Naive B cell (primary cell): ENCODE measurements around the gene TMEM229B. TPM values are rescaled to one million over a fixed set of nuclear protein-coding genes. Genes with fewer than 3 reads are reported as not detected.

Source experiments
- ATAC-seq, 2 donors: fragments of 150-1000 bp; cut with Tn5 transposase; 2 replicates each; pipeline ENCODE4 v1.10.0; 2021; ENCODE audit warnings: low read depth in 2 of 2, mild to moderate bottlenecking in 2 of 2, moderate library complexity in 2 of 2
- DNase-seq: peaks from one replicate; pipeline ENCODE4 v3.0.0; 2022
- H3K27ac Mint-ChIP-seq, 6 donors: one replicate each; pipeline ENCODE4 v1.8.0; 2020 to 2022; ENCODE audit warnings: mild to moderate bottlenecking in 6 of 6, mixed read lengths in 6 of 6, moderate library complexity in 5 of 6, inconsistent platforms in 2 of 6
- H3K27me3 Mint-ChIP-seq, 3 donors: one replicate each; pipeline ENCODE4 v1.8.0; 2021 to 2022; ENCODE audit warnings: mixed read lengths in 3 of 3, mild to moderate bottlenecking in 1 of 3
- H3K36me3 Mint-ChIP-seq, 2 donors: one replicate each; pipeline ENCODE4 v1.8.0; 2020 to 2022; ENCODE audit warnings: mixed read lengths in 2 of 2, inconsistent platforms in 1 of 2, mild to moderate bottlenecking in 1 of 2
- H3K4me1 Mint-ChIP-seq, 3 donors: one replicate each; pipeline ENCODE4 v1.8.0; 2020 to 2022; ENCODE audit warnings: mixed read lengths in 3 of 3, inconsistent platforms in 1 of 3, mild to moderate bottlenecking in 1 of 3, moderate library complexity in 1 of 3
- H3K4me3 Mint-ChIP-seq, 8 donors: one replicate each; pipeline ENCODE4 v1.8.0; 2020 to 2022; ENCODE audit warnings: mild to moderate bottlenecking in 8 of 8, mixed read lengths in 8 of 8, moderate library complexity in 8 of 8, inconsistent platforms in 2 of 8
- H3K9me3 Mint-ChIP-seq, 7 donors: one replicate each; pipeline ENCODE4 v1.8.0; 2020 to 2022; ENCODE audit warnings: mixed read lengths in 7 of 7, mild to moderate bottlenecking in 5 of 7, inconsistent platforms in 2 of 7, moderate library complexity in 1 of 7
- polyA plus RNA-seq, 6 donors: library from polyadenylated mRNA; unstranded; fragments of 300-500 nt; fragmentation: Illumina TruSeq; gene quantifications; one replicate each; pipeline ENCODE4 v1.2.3, GENCODE V29; 2021; ENCODE audit warnings: low read depth in 6 of 6

TMEM229B gene
- polyA plus RNA-seq, 6 donors from 2014 or later, result 5.5 to 15.8 (median 8.7) TPM

GRCh38 chr14:67525389-67525788 lies 36.9 kb upstream of the TMEM229B start:
- H3K27ac Mint-ChIP-seq, result no peak overlapping the region
- peaks cover 6 to 7% (median 6%) of the 10 kb centered on the region in 3 donors for H3K4me1 Mint-ChIP-seq
- DNase-seq (no peak), ATAC-seq (no peak)
- peaks cover 42 to 70% (median 64%) of the 10 kb centered on the region in 3 donors for H3K27me3 Mint-ChIP-seq
- H3K4me3 Mint-ChIP-seq, result no peak overlapping the region
- H3K36me3 Mint-ChIP-seq, result no peaks in the 10 kb centered on the region
- peaks cover 0 to 2% (median 0%) of the 10 kb centered on the region in 7 donors for H3K9me3 Mint-ChIP-seq

- DNase-seq (no peak), ATAC-seq (no peak)
- peaks cover 41 to 69% (median 56%) of the 10 kb centered on the region in 3 donors for H3K27me3 Mint-ChIP-seq
- H3K27ac Mint-ChIP-seq, result no peak overlapping the region
- peaks cover 0 to 2% (median 0%) of the 10 kb centered on the region in 7 donors for H3K9me3 Mint-ChIP-seq
- H3K36me3 Mint-ChIP-seq, result no peaks in the 10 kb centered on the region
- H3K4me3 Mint-ChIP-seq, result no peak overlapping the region
- peaks cover 6 to 7% (median 6%) of the 10 kb centered on the region in 3 donors for H3K4me1 Mint-ChIP-seq
These were observed 36.1 kb upstream of the TMEM229B start for GRCh38 chr14:67524634-67524963.

DNA sequence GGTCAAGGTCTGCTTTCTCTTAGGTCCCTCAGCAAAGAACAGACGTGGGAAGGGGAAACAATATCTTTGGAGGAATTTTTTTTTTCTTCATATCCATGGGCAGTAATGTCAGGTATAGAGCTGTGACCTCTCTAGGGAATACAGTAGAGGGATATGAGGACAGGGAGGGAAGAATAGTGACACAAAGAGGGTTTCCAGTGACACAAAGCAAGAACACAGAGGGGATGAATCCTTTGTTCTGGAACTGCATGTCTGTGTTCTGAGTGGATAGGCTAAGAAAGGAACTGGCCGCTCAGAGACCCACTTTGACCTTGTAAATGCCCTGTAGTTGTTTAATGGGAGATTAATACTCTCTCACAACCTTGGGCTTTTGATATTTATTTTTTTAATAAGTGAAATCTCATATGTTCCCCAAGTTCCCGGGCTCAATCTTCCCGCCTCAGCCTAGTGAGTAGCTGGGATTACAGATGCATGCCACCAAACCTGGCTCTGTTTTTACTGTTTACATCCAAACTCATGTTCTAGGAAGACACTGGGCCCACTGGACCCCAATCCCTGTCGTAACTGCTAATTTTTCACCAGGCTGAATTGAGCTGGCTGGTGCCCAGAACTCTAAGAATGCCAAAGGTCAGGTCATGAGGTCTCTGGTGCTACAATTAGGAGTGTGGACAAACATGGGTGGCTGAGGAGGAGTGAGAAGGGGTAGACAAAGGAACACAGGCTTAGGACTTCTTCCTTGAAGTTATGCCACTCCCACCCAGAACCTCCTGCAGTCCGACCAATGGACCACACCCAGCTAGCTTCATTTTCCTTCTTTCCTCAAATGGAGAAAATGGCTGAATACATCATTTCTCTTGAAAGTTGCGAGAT lies 35.5 kb upstream of the TMEM229B start:
- H3K4me3 Mint-ChIP-seq, result peak overlapping the region in 1 of 8 donors; percentile 2
- ATAC-seq (no peak), DNase-seq (no peak)
- H3K36me3 Mint-ChIP-seq, result no peaks in the 10 kb centered on the region
- H3K9me3 Mint-ChIP-seq, result no peaks in the 10 kb centered on the region
- H3K4me1 Mint-ChIP-seq, result peaks cover 6 to 7% (median 6%) of the 10 kb centered on the region in 3 donors
- H3K27me3 Mint-ChIP-seq, result peaks cover 41 to 63% (median 50%) of the 10 kb centered on the region in 3 donors
- no peak overlapping the region for H3K27ac Mint-ChIP-seq

DNA sequence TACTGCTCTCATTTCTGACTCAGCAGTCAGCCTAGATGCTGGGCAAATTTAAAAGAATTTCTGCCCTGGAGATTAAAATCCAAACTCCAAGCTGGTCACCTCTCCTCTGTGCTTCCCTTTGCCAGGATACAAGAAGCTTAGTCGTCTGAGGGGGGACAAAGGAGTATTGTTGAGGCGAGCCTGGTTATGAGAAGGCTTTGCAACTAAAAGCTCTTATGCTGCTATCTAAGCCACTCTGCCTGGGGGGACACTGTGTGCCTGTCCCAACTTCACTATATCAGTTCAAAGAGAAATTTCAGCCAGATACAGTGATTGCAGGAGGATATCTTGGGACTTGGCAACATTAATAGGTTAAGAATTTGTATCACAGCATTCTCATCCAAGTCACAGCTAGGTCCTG lies 33.7 kb upstream of the TMEM229B start:
- Mint-ChIP-seq H3K4me3 (no peak overlapping the region), H3K4me1 (peaks cover 6 to 7% (median 6%) of the 10 kb centered on the region in 3 donors), H3K27me3 (peaks cover 37 to 55% (median 40%) of the 10 kb centered on the region in 3 donors), H3K9me3 (no peaks in the 10 kb centered on the region), H3K36me3 (no peaks in the 10 kb centered on the region), H3K27ac (peak overlapping the region in 1 of 6 donors; percentile 58)
- ATAC-seq (no peak), DNase-seq (no peak)

DNA sequence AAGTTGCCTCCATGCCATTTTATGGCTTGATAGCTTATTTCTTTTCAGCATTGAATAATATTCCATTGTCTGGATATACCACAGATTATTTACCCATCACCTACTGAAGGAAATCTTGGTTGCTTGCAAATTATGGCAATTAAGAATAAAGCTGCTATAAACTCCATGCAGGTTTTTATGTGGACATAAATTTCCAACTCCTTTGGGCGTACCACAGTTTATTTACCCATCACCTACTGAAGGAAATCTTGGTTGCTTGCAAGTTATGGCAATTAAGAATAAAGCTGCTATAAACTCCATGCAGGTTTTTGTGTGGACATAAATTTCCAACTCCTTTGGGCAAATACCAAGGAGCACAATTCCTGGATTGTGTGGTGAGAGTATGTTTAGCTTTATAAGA lies 32.0 kb upstream of the TMEM229B start:
- no peaks in the 10 kb centered on the region for H3K9me3 Mint-ChIP-seq
- peak overlapping the region in 1 of 6 donors; percentile 19 for H3K27ac Mint-ChIP-seq
- DNase-seq (no peak), ATAC-seq (no peak)
- H3K4me1 Mint-ChIP-seq, result peaks cover 8 to 17% (median 10%) of the 10 kb centered on the region in 3 donors
- H3K27me3 Mint-ChIP-seq, result peaks cover 26 to 43% (median 32%) of the 10 kb centered on the region in 3 donors
- H3K36me3 Mint-ChIP-seq, result no peaks in the 10 kb centered on the region
- H3K4me3 Mint-ChIP-seq, result peak overlapping the region in 1 of 8 donors; percentile 17

DNA sequence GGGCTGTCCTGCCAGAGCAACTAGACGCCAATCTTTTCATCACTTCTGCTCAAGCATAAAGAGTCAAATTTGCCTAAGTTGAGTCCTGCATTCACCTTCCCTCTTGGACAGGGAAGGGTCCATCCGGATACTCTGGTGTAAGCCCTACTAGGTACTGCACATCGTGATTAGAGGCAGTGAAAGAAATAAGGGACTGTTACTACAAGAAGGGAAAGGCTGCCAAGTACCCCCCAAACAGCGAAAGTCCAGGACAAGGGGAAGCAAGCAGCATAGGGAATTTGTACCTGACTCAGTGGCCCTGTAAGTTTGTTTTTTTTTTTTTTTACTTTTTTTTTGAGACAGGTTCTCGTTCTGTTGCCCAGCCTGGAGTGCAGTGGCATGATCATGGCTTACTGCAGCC lies 30.9 kb upstream of the TMEM229B start:
- Mint-ChIP-seq H3K27ac (no peak overlapping the region), H3K4me1 (peaks cover 12 to 19% (median 15%) of the 10 kb centered on the region in 3 donors), H3K36me3 (no peaks in the 10 kb centered on the region), H3K9me3 (no peaks in the 10 kb centered on the region), H3K4me3 (no peak overlapping the region), H3K27me3 (peaks cover 21 to 39% (median 25%) of the 10 kb centered on the region in 3 donors)
- ATAC-seq (no peak), DNase-seq (no peak)

- Mint-ChIP-seq H3K9me3 (no peaks in the 10 kb centered on the region), H3K4me1 (peaks cover 29 to 40% (median 35%) of the 10 kb centered on the region in 3 donors), H3K27me3 (peaks cover 9 to 19% (median 12%) of the 10 kb centered on the region in 3 donors), H3K4me3 (peak overlapping the region in 3 of 8 donors; percentile 70 to 85 (median 79)), H3K27ac (peak overlapping the region in 1 of 6 donors; percentile 50), H3K36me3 (no peaks in the 10 kb centered on the region)
- ATAC-seq, result no peak
- no peak for DNase-seq
These were observed 28.6 kb upstream of the TMEM229B start for GRCh38 chr14:67517083-67517482.

- ATAC-seq (no peak), DNase-seq (no peak)
- peaks cover 29 to 40% (median 35%) of the 10 kb centered on the region in 3 donors for H3K4me1 Mint-ChIP-seq
- H3K9me3 Mint-ChIP-seq, result no peaks in the 10 kb centered on the region
- H3K27me3 Mint-ChIP-seq, result peaks cover 9 to 15% (median 9%) of the 10 kb centered on the region in 3 donors
- H3K36me3 Mint-ChIP-seq, result no peaks in the 10 kb centered on the region
- peak overlapping the region; percentile 70 to 95 (median 84) for H3K4me3 Mint-ChIP-seq
- peak overlapping the region in 5 of 6 donors; percentile 26 to 88 (median 50) for H3K27ac Mint-ChIP-seq
These were observed 28.2 kb upstream of the TMEM229B start for GRCh38 chr14:67516676-67517075.

DNA sequence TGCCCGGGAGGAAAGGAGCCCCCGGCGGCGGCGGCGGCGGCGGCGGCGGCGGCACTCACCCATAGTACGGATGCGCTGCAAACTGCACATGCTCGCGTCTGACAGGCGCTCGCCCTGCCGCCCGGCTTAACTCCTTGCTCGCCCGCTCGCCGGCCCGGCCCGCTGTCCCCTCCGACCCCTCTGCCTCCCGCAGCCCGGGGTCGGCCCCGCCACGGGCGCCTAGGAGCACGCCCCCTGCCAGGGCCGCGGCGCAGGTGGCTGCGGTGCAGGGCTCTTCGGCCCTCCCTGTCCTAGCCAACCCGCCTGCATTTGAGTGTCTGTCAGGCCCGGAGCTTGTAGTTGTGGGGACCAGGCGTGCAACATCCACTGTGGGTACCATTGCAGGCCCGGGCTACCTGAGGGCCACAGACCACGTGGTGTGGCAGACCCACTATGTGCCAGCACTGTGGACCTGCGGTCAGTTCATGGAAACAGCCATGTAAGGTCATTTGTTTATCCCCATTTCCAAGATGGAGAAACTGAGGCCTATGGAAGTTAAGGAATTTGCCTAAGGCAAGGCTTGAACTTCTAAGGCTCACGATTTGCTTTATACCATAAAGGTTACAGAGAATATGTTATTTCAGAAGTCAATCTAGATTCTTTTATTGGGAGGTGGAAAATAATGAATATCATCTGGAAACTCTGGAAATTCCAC lies 27.0 kb upstream of the TMEM229B start:
- peak overlapping the region in 4 of 6 donors; percentile 47 to 84 (median 65) for H3K27ac Mint-ChIP-seq
- H3K27me3 Mint-ChIP-seq, result peaks cover 0 to 6% (median 5%) of the 10 kb centered on the region in 3 donors
- peaks cover 29 to 40% (median 35%) of the 10 kb centered on the region in 3 donors for H3K4me1 Mint-ChIP-seq
- peak; percentile 73 for ATAC-seq
- DNase-seq, result peak; percentile 42
- H3K4me3 Mint-ChIP-seq, result peak overlapping the region; percentile 70 to 95 (median 86)
- no peaks in the 10 kb centered on the region for H3K36me3 Mint-ChIP-seq
- H3K9me3 Mint-ChIP-seq, result no peaks in the 10 kb centered on the region

- no peaks in the 10 kb centered on the region for H3K36me3 Mint-ChIP-seq
- H3K27me3 Mint-ChIP-seq, result peaks cover 0 to 1% (median 0%) of the 10 kb centered on the region in 3 donors
- H3K4me3 Mint-ChIP-seq, result peak overlapping the region; percentile 85 to 96 (median 92)
- H3K9me3 Mint-ChIP-seq, result no peaks in the 10 kb centered on the region
- DNase-seq (peak; percentile 46), ATAC-seq (peak; percentile 54 to 61)
- peak overlapping the region in 5 of 6 donors; percentile 28 to 96 (median 83) for H3K27ac Mint-ChIP-seq
- peaks cover 29 to 40% (median 35%) of the 10 kb centered on the region in 3 donors for H3K4me1 Mint-ChIP-seq
These were observed 26.3 kb upstream of the TMEM229B start for GRCh38 chr14:67514650-67515385.

- Mint-ChIP-seq H3K4me3 (peak overlapping the region; percentile 85 to 96 (median 92)), H3K27me3 (no peaks in the 10 kb centered on the region), H3K9me3 (no peaks in the 10 kb centered on the region), H3K27ac (peak overlapping the region; percentile 58 to 96 (median 80)), H3K36me3 (no peaks in the 10 kb centered on the region), H3K4me1 (peaks cover 29 to 41% (median 35%) of the 10 kb centered on the region in 3 donors)
- DNase-seq, result no peak
- no peak for ATAC-seq
These were observed 25.7 kb upstream of the TMEM229B start for GRCh38 chr14:67514203-67514607.

GRCh38 chr14:67513631-67514108 lies 25.1 kb upstream of the TMEM229B start:
- Mint-ChIP-seq H3K4me3 (peak overlapping the region; percentile 85 to 96 (median 92)), H3K9me3 (no peaks in the 10 kb centered on the region), H3K36me3 (peaks cover 0 to under 1% of the 10 kb centered on the region in 2 donors), H3K27ac (peak overlapping the region; percentile 2 to 96 (median 84)), H3K27me3 (no peaks in the 10 kb centered on the region), H3K4me1 (peaks cover 29 to 46% (median 35%) of the 10 kb centered on the region in 3 donors)
- no peak for DNase-seq
- ATAC-seq, result no peak
